IMR-90 (cell line): ENCODE results near the gene TPSAB1.
"Not testable (repeated sequence)": the region's sequence is repeated elsewhere in the genome, so short reads cannot be mapped to it uniquely, and the experiment has no call there.

ENCODE experiments used
- BHLHE40 ChIP-seq: fragments of 150-350 bp; IDR thresholded peaks from 2 replicates; pipeline ENCODE4 v1.6.1; 2016; ENCODE audit warnings: mild to moderate bottlenecking, low read depth, low read length
- CEBPB ChIP-seq: IDR thresholded peaks from 2 replicates; pipeline ENCODE4 v1.6.1; 2012; ENCODE audit warnings: low read depth, low read length, improper control_type of control experiment
- CTCF ChIP-seq: conservative IDR thresholded peaks from 2 replicates; pipeline ENCODE4 v1.5.1; 2012; ENCODE audit warnings: mild to moderate bottlenecking, low read depth, low read length, improper control_type of control experiment
- FOS ChIP-seq: fragments of 150-350 bp; IDR thresholded peaks from 2 replicates; pipeline ENCODE4 v1.6.1; 2016; ENCODE audit warnings: low read depth, low read length
- MAZ ChIP-seq: IDR thresholded peaks from 2 replicates; pipeline ENCODE4 v1.6.1; 2012; ENCODE audit warnings: low read depth, mild to moderate bottlenecking, low read length, improper control_type of control experiment, moderate library complexity, borderline replicate concordance
- NFE2L2 ChIP-seq: fragments of 150-350 bp; IDR thresholded peaks from 2 replicates; pipeline ENCODE4 v1.6.1; 2016; ENCODE audit warnings: low read depth, mild to moderate bottlenecking, low read length
- POLR2A ChIP-seq: IDR thresholded peaks from 2 replicates; pipeline ENCODE4 v1.6.1; 2012; ENCODE audit warnings: mild to moderate bottlenecking, low read depth, low read length
- RAD21 ChIP-seq: IDR thresholded peaks from 2 replicates; pipeline ENCODE4 v1.6.1; 2012; ENCODE audit warnings: low read length, improper control_type of control experiment
- RCOR1 ChIP-seq: IDR thresholded peaks from 2 replicates; pipeline ENCODE4 v1.6.1; 2012; ENCODE audit warnings: mild to moderate bottlenecking, low read length, improper control_type of control experiment; ENCODE audit not compliant: insufficient replicate concordance
- RFX5 ChIP-seq: IDR thresholded peaks from 2 replicates; pipeline ENCODE4 v1.8.0; 2012; ENCODE audit warnings: low read depth, mild to moderate bottlenecking, low read length, moderate library complexity
- SMC3 ChIP-seq: fragments of 150-350 bp; IDR thresholded peaks from 2 replicates; pipeline ENCODE4 v1.6.1; 2016; ENCODE audit warnings: low read depth, mild to moderate bottlenecking, antibody characterized with exemption, low read length, moderate library complexity
- USF2 ChIP-seq: fragments of 150-350 bp; IDR thresholded peaks from 2 replicates; pipeline ENCODE4 v1.6.1; 2017; ENCODE audit warnings: mild to moderate bottlenecking, antibody characterized with exemption, low read length, low read depth

GRCh38 chr16:1255276-1256122, 15.0 kb downstream of the TPSAB1 start, which contains the start of gene TPSD1:
- not testable (repeated sequence) for TF ChIP-seq POLR2A, CTCF, FOS, NFE2L2, RFX5, SMC3, USF2, BHLHE40, RCOR1, RAD21, MAZ, CEBPB
